ENCODE data around the gene GFOD1.
A peak's percentile ranks its signal among the peaks of the same experiment; 100 is the strongest.

GFOD1 gene

DNA sequence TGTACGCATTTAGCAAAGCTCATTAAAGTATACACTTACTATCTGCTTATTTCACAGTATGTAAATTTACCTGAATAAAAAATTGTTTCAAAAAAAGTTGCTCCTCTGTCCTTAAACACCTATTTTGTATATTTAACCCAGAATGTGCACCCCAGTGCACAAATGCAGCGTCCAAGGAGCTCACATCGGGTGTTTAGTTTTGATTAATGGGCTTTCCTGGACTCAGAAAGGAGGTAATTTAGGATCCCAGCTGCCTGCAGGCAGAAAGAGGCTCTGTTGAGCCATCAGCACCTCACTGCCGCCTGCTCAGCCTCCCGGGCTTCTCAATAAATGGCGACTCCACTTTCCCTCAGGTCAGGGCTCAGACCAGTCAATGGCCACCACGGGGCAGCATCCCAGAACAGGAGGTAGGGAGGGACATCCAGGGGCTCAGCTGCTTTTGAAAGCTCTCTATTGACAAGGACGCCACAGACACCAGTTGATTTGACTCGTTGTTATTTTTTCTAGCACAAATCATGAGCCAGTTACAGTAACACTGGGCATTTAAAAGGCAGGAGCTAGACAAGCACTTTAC, 88.9 kb downstream of the GFOD1 start:
- no peak for TF ChIP-seq TARDBP (IDR thresholded peaks at IDR 0.05)
- ChIA-PET CTCF (interaction anchor here (0.5 kb wide), 1 partner anchor 1460 kb away, joined by 3 read pairs; no protein-coding TSS in a partner anchor), POLR2A (interaction anchor here (1.0 kb wide), 1 partner anchor 70 kb away, joined by 3 read pairs; the partner anchor contains the start of gene TBC1D7)
- DNase-seq (ENCODE audit: extremely low spot score), result peak; percentile 26

DNA sequence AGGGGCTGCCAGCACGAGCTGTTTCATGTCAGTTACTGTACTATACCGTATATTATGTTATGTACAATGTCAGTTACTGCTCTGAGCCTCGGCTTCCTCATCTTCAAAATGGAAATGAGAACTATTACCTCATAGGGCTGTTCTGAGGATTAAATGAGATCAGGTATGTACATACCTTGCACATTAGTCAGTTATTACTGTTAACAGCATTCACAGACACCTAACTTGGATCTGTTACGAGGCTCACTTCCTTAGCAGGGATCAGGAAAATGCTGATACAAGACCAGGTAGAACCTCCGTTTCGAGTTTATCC, 89.4 kb downstream of the GFOD1 start:
- DNase-seq (ENCODE audit: extremely low spot score), result no peak
- ChIA-PET CTCF (interaction anchor here (0.5 kb wide), 1 partner anchor 1459 kb away, joined by 3 read pairs; no protein-coding TSS in a partner anchor), POLR2A (interaction anchor here (1.0 kb wide), 1 partner anchor 70 kb away, joined by 3 read pairs; the partner anchor contains the start of gene TBC1D7)
- TF ChIP-seq FOXA1 (IDR thresholded peaks at IDR 0.05) (no peak), ZNF384 (IDR thresholded peaks at IDR 0.05) (no peak), CTBP1 (IDR thresholded peaks at IDR 0.05; ENCODE audit: borderline replicate concordance) (no peak), SUZ12 (IDR thresholded peaks at IDR 0.05) (no peak), BHLHE40 (IDR thresholded peaks at IDR 0.05; ENCODE audit: borderline replicate concordance) (no peak), FOXM1 (IDR thresholded peaks at IDR 0.05; ENCODE audit: borderline replicate concordance) (no peak), LEF1 (IDR thresholded peaks at IDR 0.05; ENCODE audit: borderline replicate concordance) (no peak), NFRKB (IDR thresholded peaks at IDR 0.05) (no peak), TARDBP (IDR thresholded peaks at IDR 0.05) (no peak), ELF4 (IDR thresholded peaks at IDR 0.05) (no peak), HDGF (IDR thresholded peaks at IDR 0.05; ENCODE audit: borderline replicate concordance) (no peak), L3MBTL2 (conservative IDR thresholded peaks at IDR 0.05) (no peak), ARNT (IDR thresholded peaks at IDR 0.05) (no peak), SP1 (IDR thresholded peaks at IDR 0.05) (no peak), FOXK2 (IDR thresholded peaks at IDR 0.05) (no peak)
- TF ChIP-seq, protein P1, sequence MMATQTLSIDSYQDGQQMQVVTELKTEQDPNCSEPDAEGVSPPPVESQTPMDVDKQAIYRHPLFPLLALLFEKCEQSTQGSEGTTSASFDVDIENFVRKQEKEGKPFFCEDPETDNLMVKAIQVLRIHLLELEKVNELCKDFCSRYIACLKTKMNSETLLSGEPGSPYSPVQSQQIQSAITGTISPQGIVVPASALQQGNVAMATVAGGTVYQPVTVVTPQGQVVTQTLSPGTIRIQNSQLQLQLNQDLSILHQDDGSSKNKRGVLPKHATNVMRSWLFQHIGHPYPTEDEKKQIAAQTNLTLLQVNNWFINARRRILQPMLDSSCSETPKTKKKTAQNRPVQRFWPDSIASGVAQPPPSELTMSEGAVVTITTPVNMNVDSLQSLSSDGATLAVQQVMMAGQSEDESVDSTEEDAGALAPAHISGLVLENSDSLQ (IDR thresholded peaks at IDR 0.05), result no peak

DNA sequence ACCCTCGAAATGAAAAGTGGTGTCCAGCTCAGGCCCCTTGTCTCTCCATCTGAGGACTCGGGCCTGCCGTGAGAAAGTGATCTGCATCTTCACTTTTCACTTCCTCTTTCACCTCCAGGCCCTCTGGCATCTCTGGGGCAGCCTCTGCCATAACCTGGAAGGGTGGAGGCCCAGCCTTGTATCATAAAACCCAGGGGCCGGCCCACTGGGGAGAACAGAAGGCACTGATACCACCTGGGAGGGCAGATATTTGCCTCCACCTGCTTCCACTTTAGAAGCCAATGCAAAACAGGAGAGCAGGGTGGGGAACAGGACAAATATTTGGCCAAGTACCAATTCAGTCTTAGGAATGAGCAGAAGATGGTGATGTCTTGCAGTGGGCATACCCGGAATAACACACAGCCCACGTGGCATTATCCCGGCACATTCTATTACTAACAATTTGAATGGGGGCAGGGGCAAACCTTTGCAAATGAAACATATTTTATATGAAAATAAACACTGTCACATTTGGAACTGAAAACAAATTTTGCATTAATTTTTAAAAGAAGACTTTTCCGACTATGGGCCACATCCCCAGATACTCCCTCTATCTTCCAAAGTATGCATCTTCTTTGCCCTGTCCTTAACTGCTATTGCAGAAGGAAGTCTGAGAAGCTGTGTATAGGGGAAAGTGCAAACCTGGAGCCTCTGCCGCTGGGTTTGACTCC, 89.9 kb downstream of the GFOD1 start:
- CTCF ChIA-PET, result interaction anchor here (0.5 kb wide), 1 partner anchor 1459 kb away, joined by 3 read pairs; no protein-coding TSS in a partner anchor
- no peak for DNase-seq (ENCODE audit: extremely low spot score)
- POLR2A ChIA-PET, result no interaction called here
- TF ChIP-seq NFRKB (IDR thresholded peaks at IDR 0.05) (no peak), FOXK2 (IDR thresholded peaks at IDR 0.05) (no peak), HDGF (IDR thresholded peaks at IDR 0.05; ENCODE audit: borderline replicate concordance) (no peak)

DNA sequence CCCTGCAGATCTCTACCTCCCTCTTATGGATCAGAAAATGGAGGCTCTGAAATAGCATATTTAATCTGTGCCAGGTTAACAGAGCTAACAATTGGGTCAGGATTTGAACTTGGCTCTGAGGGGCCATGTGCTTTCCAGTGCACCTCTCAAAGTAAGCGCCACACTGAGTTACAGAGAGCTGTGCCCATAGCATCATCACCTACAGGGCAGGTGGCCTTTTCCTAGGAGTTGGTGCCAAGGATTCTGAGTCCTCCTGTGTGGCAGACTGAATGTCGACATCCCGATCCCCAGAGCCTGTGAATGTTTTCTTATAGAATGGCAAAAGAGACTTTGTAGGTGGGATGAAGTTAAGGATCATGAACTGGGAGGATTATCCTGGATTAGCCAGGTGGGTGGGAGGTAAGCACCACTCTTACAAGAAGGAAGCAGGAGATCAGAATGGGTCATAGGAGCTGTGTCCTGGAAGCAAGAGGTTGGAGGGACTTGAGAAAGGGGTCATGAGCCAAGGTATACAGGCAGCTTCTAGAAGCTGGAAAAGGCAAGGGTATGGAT, 91.1 kb downstream of the GFOD1 start:
- ChIA-PET CTCF (interaction anchor here (1.2 kb wide), 1 partner anchor 17 kb away, joined by 3 read pairs; no protein-coding TSS in a partner anchor), POLR2A (no interaction called here)

DNA sequence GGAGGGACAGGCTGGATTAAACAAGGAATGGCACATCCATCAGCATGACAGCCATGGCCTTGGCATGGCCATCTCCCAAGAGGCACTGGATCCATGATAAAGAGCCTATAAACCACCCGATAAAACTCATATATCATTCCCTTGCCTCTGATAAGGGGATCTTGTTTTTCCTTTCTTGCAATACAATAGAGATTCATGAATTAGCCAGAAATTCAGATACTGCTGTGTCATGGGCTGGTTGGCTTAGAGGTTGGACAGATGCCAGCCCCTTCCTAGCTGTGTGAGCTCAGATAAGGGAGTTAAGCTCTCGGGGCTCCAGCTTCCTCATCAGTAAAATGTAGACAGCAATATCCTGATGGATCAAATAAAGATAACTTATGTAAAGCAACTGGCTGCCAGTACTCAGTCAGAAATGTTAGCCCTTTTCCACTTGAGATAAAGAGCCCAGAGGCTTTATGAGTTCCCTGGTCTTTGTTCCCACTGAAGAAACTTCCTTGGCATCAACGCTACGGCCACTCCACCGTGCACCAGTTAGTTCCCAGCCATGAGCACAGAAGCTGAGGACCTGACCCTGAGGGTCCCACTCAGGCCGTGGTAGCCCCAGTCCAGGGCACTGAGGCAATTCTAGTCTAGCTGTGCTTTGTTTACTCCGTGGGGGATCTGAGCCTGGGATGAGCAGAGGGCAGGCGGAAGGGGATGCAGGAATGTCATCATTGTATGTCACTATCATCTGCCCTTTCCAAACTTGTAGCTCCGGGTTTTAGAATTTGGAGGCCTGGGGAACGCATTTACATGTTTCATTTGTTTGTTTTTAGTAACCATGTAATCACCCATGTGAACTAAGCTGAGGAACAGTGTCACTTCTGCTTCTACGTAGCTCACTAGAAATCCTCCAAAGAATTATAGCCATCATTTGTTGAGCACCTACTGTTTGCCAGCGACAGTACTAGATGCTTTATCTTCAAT, 91.8 kb downstream of the GFOD1 start:
- TF ChIP-seq L3MBTL2 (conservative IDR thresholded peaks at IDR 0.05), result no peak
- TF ChIP-seq, protein P1 (IDR thresholded peaks at IDR 0.05), result peak; percentile 80
- ChIA-PET POLR2A (interaction anchor here (0.9 kb wide), 1 partner anchor 179 kb away, joined by 7 read pairs; the partner anchor contains the start of gene SIRT5), CTCF (interaction anchor here (1.1 to 1.2 kb wide), 2 partner anchors 10 to 16 kb away, joined by 3 read pairs; no protein-coding TSS in a partner anchor)
- peak; percentile 51 for DNase-seq (ENCODE audit: extremely low spot score)

More for the DNA sequence above, 91.1 kb downstream of the GFOD1 start:
- TF ChIP-seq ARNT (IDR thresholded peaks at IDR 0.05) (no peak), ELF4 (IDR thresholded peaks at IDR 0.05) (no peak), CTBP1 (IDR thresholded peaks at IDR 0.05; ENCODE audit: borderline replicate concordance) (no peak), SUZ12 (IDR thresholded peaks at IDR 0.05) (no peak), FOXK2 (IDR thresholded peaks at IDR 0.05) (no peak), FOXM1 (IDR thresholded peaks at IDR 0.05; ENCODE audit: borderline replicate concordance) (no peak), TARDBP (IDR thresholded peaks at IDR 0.05) (no peak), LEF1 (IDR thresholded peaks at IDR 0.05; ENCODE audit: borderline replicate concordance) (no peak), ZNF384 (IDR thresholded peaks at IDR 0.05) (no peak), SP1 (IDR thresholded peaks at IDR 0.05) (no peak), BHLHE40 (IDR thresholded peaks at IDR 0.05; ENCODE audit: borderline replicate concordance) (no peak), HDGF (IDR thresholded peaks at IDR 0.05; ENCODE audit: borderline replicate concordance) (no peak), L3MBTL2 (conservative IDR thresholded peaks at IDR 0.05) (no peak), FOXA1 (IDR thresholded peaks at IDR 0.05) (no peak), NFRKB (IDR thresholded peaks at IDR 0.05) (no peak)
- TF ChIP-seq, protein P1 (IDR thresholded peaks at IDR 0.05), result no peak
- DNase-seq (ENCODE audit: extremely low spot score), result no peak
